ENCODE data around the gene GMIP.
"Not testable (repeated sequence)": the region's sequence is repeated elsewhere in the genome, so short reads cannot be mapped to it uniquely, and the experiment has no call there.

GMIP gene

GRCh38 chr19:19610376-19611202, 32.9 kb downstream of the GMIP start:
- no peak for DNase-seq (ENCODE audit: low read depth in 1 of 2, low spot score in 1 of 2)

- not testable (repeated sequence) for DNase-seq (ENCODE audit: low read depth in 1 of 2, low spot score in 1 of 2)
These were observed 36.8 kb downstream of the GMIP start for GRCh38 chr19:19606686-19607085.

- DNase-seq (ENCODE audit: low read depth in 1 of 2, low spot score in 1 of 2): no peak
These were observed 37.4 kb downstream of the GMIP start for GRCh38 chr19:19606021-19606420.

- DNase-seq (ENCODE audit: low read depth in 1 of 2, low spot score in 1 of 2): no peak
These were observed 40.6 kb downstream of the GMIP start for GRCh38 chr19:19602713-19603324.

- no peak for DNase-seq (ENCODE audit: low read depth in 1 of 2, low spot score in 1 of 2)
These were observed 41.2 kb downstream of the GMIP start for GRCh38 chr19:19602136-19602712.

GRCh38 chr19:19600793-19601330, 42.6 kb downstream of the GMIP start:
- DNase-seq (ENCODE audit: low read depth in 1 of 2, low spot score in 1 of 2): no peak

- DNase-seq (ENCODE audit: low read depth in 1 of 2, low spot score in 1 of 2): peak; percentile 41 to 44
These were observed 44.6 kb downstream of the GMIP start for GRCh38 chr19:19598728-19599451.

- DNase-seq (ENCODE audit: low read depth in 1 of 2, low spot score in 1 of 2): peak in 1 of 2 donors; percentile 64
These were observed 45.6 kb downstream of the GMIP start for GRCh38 chr19:19597809-19598306.

GRCh38 chr19:19595171-19595701, 48.2 kb downstream of the GMIP start:
- no peak for DNase-seq (ENCODE audit: low read depth in 1 of 2, low spot score in 1 of 2)

- no peak for DNase-seq (ENCODE audit: low read depth in 1 of 2, low spot score in 1 of 2)
These were observed 49.1 kb downstream of the GMIP start for GRCh38 chr19:19594381-19594780.

GRCh38 chr19:19592690-19593089, 50.8 kb downstream of the GMIP start:
- DNase-seq (ENCODE audit: low read depth in 1 of 2, low spot score in 1 of 2): no peak

GRCh38 chr19:19591133-19591825, 52.2 kb downstream of the GMIP start:
- peak in 1 of 2 donors; percentile 64 for DNase-seq (ENCODE audit: low read depth in 1 of 2, low spot score in 1 of 2)

GRCh38 chr19:19588546-19588945, 54.9 kb downstream of the GMIP start:
- DNase-seq (ENCODE audit: low read depth in 1 of 2, low spot score in 1 of 2): no peak

- no peak for DNase-seq (ENCODE audit: low read depth in 1 of 2, low spot score in 1 of 2)
These were observed 55.7 kb downstream of the GMIP start for GRCh38 chr19:19587771-19588170.

GRCh38 chr19:19584356-19584755, 59.1 kb downstream of the GMIP start:
- DNase-seq (ENCODE audit: low read depth in 1 of 2, low spot score in 1 of 2): no peak

- no peak for DNase-seq (ENCODE audit: low read depth in 1 of 2, low spot score in 1 of 2)
These were observed 61.0 kb downstream of the GMIP start for GRCh38 chr19:19582471-19582870.

GRCh38 chr19:19581391-19581790, 62.1 kb downstream of the GMIP start:
- DNase-seq (ENCODE audit: low read depth in 1 of 2, low spot score in 1 of 2): no peak

GRCh38 chr19:19580418-19580817, 63.0 kb downstream of the GMIP start:
- no peak for DNase-seq (ENCODE audit: low read depth in 1 of 2, low spot score in 1 of 2)

GRCh38 chr19:19579533-19580361, 63.7 kb downstream of the GMIP start:
- DNase-seq (ENCODE audit: low read depth in 1 of 2, low spot score in 1 of 2): no peak

Measured in activated CD4-positive, alpha-beta T cell treated with anti-CD3 and anti-CD28 coated beads, Interleukin-2, amount 50 U/mL, for 24 hours (primary cell).